ENCODE results near the gene FAM131B.

- TF ChIP-seq ZSCAN29 (IDR thresholded peaks at IDR 0.05) (0 out of 2 replicates have a peak, but pooled peaks have one; percentile 7), KAT7 (CRISPR knock-in tag; IDR thresholded peaks at IDR 0.05; ENCODE audit: borderline replicate concordance) (no peak; the same call in 1 of the 2 replicates), ZNF146 (CRISPR knock-in tag; IDR thresholded peaks at IDR 0.05; ENCODE audit: unreplicated experiment) (no peak), ZNF143 (CRISPR knock-in tag; IDR thresholded peaks at IDR 0.05) (0 out of 2 replicates have a peak, but pooled peaks have one; percentile 8), CUX1 (CRISPR knock-in tag; IDR thresholded peaks at IDR 0.05) (no peak), ZBTB34 (CRISPR knock-in tag; IDR thresholded peaks at IDR 0.05) (no peak)
These were observed 17.7 kb upstream of the FAM131B start for GRCh38 chr7:143380260-143380645.
